HCT116 (cell line): ENCODE measurements around the gene NR2F1-AS1. TPM values are rescaled to one million over a fixed set of nuclear protein-coding genes. Genes with fewer than 3 reads are reported as not detected.

Experiments used
- ATAC-seq: fragments of 200-7000 bp; cut with Tn5 transposase; 2 replicates; pipeline ENCODE4 v1.9.1; 2020; ENCODE audit warnings: mild to moderate bottlenecking, moderate library complexity
- BruUV-seq: library from RNA; stranded (reverse); fragments of 400-500 nt; replicated peaks from 2 replicates; lab custom pipeline; 2021; lab: Mats Ljungman, UMichigan
- CTCF ChIA-PET: fragments of 300-600 bp; sonication (Branson Sonifier 250); formaldehyde crosslinking; loops from one replicate; lab custom pipeline; 2021; ENCODE audit warnings: antibody characterized with exemption; lab: Charles Lee
- POLR2A ChIA-PET: fragments of 300-600, 350-600 bp; sonication (Branson Sonifier 250); formaldehyde crosslinking; loops from one replicate; lab custom pipeline; 2021; ENCODE audit warnings: antibody characterized with exemption; lab: Charles Lee
- RAD21 ChIA-PET, 2 experiments: fragments of 300-600 bp; sonication (Branson Sonifier 250); formaldehyde crosslinking; loops; one replicate each; lab custom pipeline; 2023; ENCODE audit warnings: low total read pairs in 2 of 2; ENCODE audit not compliant: uncharacterized antibody in 2 of 2, unreplicated experiment in 2 of 2, low non-redundant PET in 1 of 2; lab: Charles Lee
- DNase-seq: peaks from one replicate; pipeline ENCODE4 v3.0.0-alpha.2; 2010; ENCODE audit warnings: low read depth, low spot score
- H2AFZ ChIP-seq: fragments of 200-600 bp; shearing (Covaris generic), sonication (generic); 2 replicates; pipeline ENCODE4 v1.6.1; 2017; ENCODE audit warnings: low read depth, mixed run types, mixed read lengths, antibody characterized with exemption, low read length; ENCODE audit not compliant: poor library complexity, severe bottlenecking
- H3K27ac ChIP-seq: 2 replicates; pipeline ENCODE4 v1.5.1; 2012; ENCODE audit warnings: low read depth, low read length
- H3K27me3 ChIP-seq: fragments of 200-600 bp; sonication (generic); 2 replicates; pipeline ENCODE4 v1.6.1; 2016; ENCODE audit warnings: mixed run types, low read length, mixed read lengths; ENCODE audit not compliant: insufficient read depth
- H3K36me3 ChIP-seq, 2 experiments: fragments of 200-500 bp in 1 of 2; fragments of 200-600 bp in 1 of 2; sonication (Bioruptor generic) in 1 of 2; sonication (generic) in 1 of 2; 2 replicates each; pipeline versions ENCODE4 v1.5.1 to v1.6.1; 2014 to 2016; ENCODE audit warnings: low read length in 2 of 2, inconsistent platforms in 1 of 2, mixed read lengths in 1 of 2, mixed run types in 1 of 2; ENCODE audit not compliant: insufficient read depth in 2 of 2, control insufficient read depth in 1 of 2
- H3K4me1 ChIP-seq, 2 experiments: fragments of 200-600 bp in 1 of 2; sonication (generic) in 1 of 2; 2 replicates each; pipeline versions ENCODE4 v1.5.1 to v1.6.1; 2012 to 2017; ENCODE audit warnings: low read length in 2 of 2, inconsistent platforms in 1 of 2, mild to moderate bottlenecking in 1 of 2, mixed read lengths in 1 of 2, mixed run types in 1 of 2, moderate library complexity in 1 of 2; ENCODE audit not compliant: insufficient read depth in 2 of 2, control insufficient read depth in 1 of 2
- H3K4me2 ChIP-seq: fragments of 200-600 bp; sonication (generic); 2 replicates; pipeline ENCODE4 v1.6.1; 2017; ENCODE audit warnings: mixed run types, low read length, mixed read lengths
- H3K4me3 ChIP-seq, 2 experiments: fragments of 200-600 bp in 1 of 2; sonication (generic) in 1 of 2; replicated peaks in 1 of 2; 2 replicates each; pipeline ENCODE4 v1.5.1; 2011 to 2016; ENCODE audit warnings: low read length in 2 of 2, control low read depth in 1 of 2, low read depth in 1 of 2, mild to moderate bottlenecking in 1 of 2, mixed read lengths in 1 of 2, mixed run types in 1 of 2
- H3K79me2 ChIP-seq: fragments of 200-600 bp; sonication (generic); 2 replicates; pipeline ENCODE4 v1.6.1; 2017; ENCODE audit warnings: mild to moderate bottlenecking, mixed run types, low read length, moderate library complexity, mixed read lengths; ENCODE audit not compliant: insufficient read depth
- H3K9ac ChIP-seq: fragments of 200-600 bp; sonication (generic); 2 replicates; pipeline ENCODE4 v1.6.1; 2016; ENCODE audit warnings: low read length, mixed read lengths
- H3K9me2 ChIP-seq: fragments of 200-600 bp; sonication (generic), shearing (Covaris generic); 2 replicates; pipeline ENCODE4 v1.6.1; 2017; ENCODE audit warnings: mixed run types, mild to moderate bottlenecking, moderate library complexity; ENCODE audit not compliant: insufficient read depth
- H3K9me3 ChIP-seq, 2 experiments: fragments of 200-500 bp in 1 of 2; fragments of 200-600 bp in 1 of 2; sonication (Bioruptor generic) in 1 of 2; sonication (generic) in 1 of 2; 2 replicates each; pipeline ENCODE4 v1.6.1; 2014 to 2017; ENCODE audit warnings: low read length in 2 of 2, mixed read lengths in 2 of 2, inconsistent platforms in 1 of 2, low read depth in 1 of 2, mild to moderate bottlenecking in 1 of 2, mixed run types in 1 of 2, moderate library complexity in 1 of 2; ENCODE audit not compliant: control insufficient read depth in 1 of 2, insufficient read depth in 1 of 2
- H4K20me1 ChIP-seq: fragments of 200-600 bp; sonication (generic), shearing (Covaris generic); 2 replicates; pipeline ENCODE4 v1.6.1; 2017; ENCODE audit warnings: mixed run types, mild to moderate bottlenecking, moderate library complexity; ENCODE audit not compliant: insufficient read depth
- ATF3 ChIP-seq: IDR thresholded peaks from 2 replicates; pipeline ENCODE4 v1.6.1; 2012
- CBX3 ChIP-seq: IDR thresholded peaks from 2 replicates; pipeline ENCODE4 v1.6.1; 2012; ENCODE audit warnings: low read depth
- CEBPB ChIP-seq: IDR thresholded peaks from 2 replicates; pipeline ENCODE4 v1.6.1; 2012; ENCODE audit warnings: low read depth
- CTCF ChIP-seq, 3 experiments: fragments of 200-600 bp in 1 of 3; sonication (generic) in 1 of 3; IDR thresholded peaks in 2 of 3; conservative IDR thresholded peaks in 1 of 3; 2 replicates each; pipeline ENCODE4 v1.5.1; 2012 to 2017; ENCODE audit warnings: low read depth in 2 of 3, low read length in 2 of 3, antibody characterized with exemption in 1 of 3, borderline replicate concordance in 1 of 3, control low read depth in 1 of 3, mild to moderate bottlenecking in 1 of 3, mixed read lengths in 1 of 3, mixed run types in 1 of 3, moderate library complexity in 1 of 3; ENCODE audit not compliant: insufficient read depth in 1 of 3
- EZH2 ChIP-seq: fragments of 200-600 bp; sonication (generic); IDR thresholded peaks from 2 replicates; pipeline ENCODE4 v1.6.1; 2017; ENCODE audit warnings: antibody characterized with exemption, mixed run types
- FOSL1 ChIP-seq: IDR thresholded peaks from 2 replicates; pipeline ENCODE4 v1.6.1; 2012; ENCODE audit warnings: low read depth
- MAX ChIP-seq: IDR thresholded peaks from 2 replicates; pipeline ENCODE4 v1.6.1; 2012
- RAD21 ChIP-seq: IDR thresholded peaks from 2 replicates; pipeline ENCODE4 v1.6.1; 2012; ENCODE audit warnings: low read depth, mild to moderate bottlenecking
- REST ChIP-seq: IDR thresholded peaks from 2 replicates; pipeline ENCODE4 v1.6.1; 2012; ENCODE audit warnings: low read depth
- SRF ChIP-seq: IDR thresholded peaks from 2 replicates; pipeline ENCODE4 v1.6.1; 2012; ENCODE audit warnings: low read depth
- YY1 ChIP-seq: IDR thresholded peaks from 2 replicates; pipeline ENCODE4 v1.6.1; 2011; ENCODE audit warnings: low read length, low read depth, moderate library complexity, mild to moderate bottlenecking; ENCODE audit not compliant: insufficient replicate concordance; ENCODE audit errors: extremely low read depth
- ZBTB33 ChIP-seq: IDR thresholded peaks from 2 replicates; pipeline ENCODE4 v1.6.1; 2011; ENCODE audit warnings: mild to moderate bottlenecking, low read length, moderate library complexity; ENCODE audit not compliant: insufficient replicate concordance; ENCODE audit errors: extremely low read depth
- ZNF274 ChIP-seq: fragments of 200-500 bp; sonication (Bioruptor generic); IDR thresholded peaks from 2 replicates; pipeline ENCODE4 v1.6.1; 2014; ENCODE audit warnings: mild to moderate bottlenecking, low read depth, low read length, inconsistent platforms
- intact Hi-C: fragments of 100-400 bp; cut with micrococcal nuclease; formaldehyde crosslinking; loops from 2 replicates; pipeline ENCODE4 v1.10.0; 2022
- total RNA-seq: library from RNA; stranded (reverse); gene quantifications from one replicate; pipeline ENCODE4 v1.2.1, GENCODE V29; 2021; ENCODE audit not compliant: unreplicated experiment

NR2F1-AS1 gene
- total RNA-seq, 1 experiment from 2014 or later = 20.1 TPM

- ATAC-seq (no peak), DNase-seq (no peak)
- Histone ChIP-seq H3K36me3 (no peaks in the 10 kb centered on the region), H3K27ac (no peak overlapping the region), H3K9ac (no peak overlapping the region), H3K4me3 (no peak overlapping the region), H3K27me3 (no peaks in the 10 kb centered on the region), H3K79me2 (no peaks in the 10 kb centered on the region), H4K20me1 (no peaks in the 10 kb centered on the region), H3K4me1 (0 out of 4 replicates have a peak, but pooled peaks cover 0 to 2% of the 10 kb centered on the region in 2 experiments), H3K4me2 (no peak overlapping the region), H3K9me3 (no peaks in the 10 kb centered on the region), H2AFZ (no peak overlapping the region), H3K9me2 (no peaks in the 10 kb centered on the region; the same call in 1 of the 2 replicates)
- BruUV-seq = no TSS peak
- intact Hi-C loops = no loop called here
- ChIA-PET RAD21 (no interaction called here), POLR2A (no interaction called here), CTCF (no interaction called here)
- TF ChIP-seq RAD21 (no peak), MAX (no peak), ATF3 (no peak), ZBTB33 (no peak), CBX3 (no peak), ZNF274 (no peak), CEBPB (no peak), EZH2 (no peak), FOSL1 (no peak), REST (no peak), CTCF (IDR thresholded peaks at IDR 0.05 in 2 of 3, conservative IDR thresholded peaks at IDR 0.05 in 1 of 3; ENCODE audit: borderline replicate concordance in 1 of 3, insufficient read depth in 1 of 3, low read depth in 2 of 3, low read length in 2 of 3) (no peak), YY1 (no peak), SRF (no peak)
Measured at GRCh38 chr5:93438124-93438523, 142.9 kb downstream of the NR2F1-AS1 start.
